Pancreas (tissue), 10 donors: ENCODE results near the gene HOXB5. TPM values are rescaled to one million over a fixed set of nuclear protein-coding genes. Genes with fewer than 3 reads are reported as not detected.

Experiments used
- ATAC-seq, 4 donors: fragments of 200-7000 bp; cut with Tn5 transposase; one replicate each; pipeline versions ENCODE4 v1.8.0 to v1.9.1; 2020; ENCODE audit warnings: mild to moderate bottlenecking in 4 of 4, moderate library complexity in 4 of 4
- DNase-seq, 6 donors: peaks; one replicate each; pipeline ENCODE4 v3.0.0-alpha.2; 2020
- FAIRE-seq: peaks from 2 replicates; lab custom pipeline; 2012; peaks lifted over from hg19 to GRCh38; lab: Jason Lieb, UNC
- H3K27ac ChIP-seq, 4 donors: fragments of 200-600 bp; sonication (generic); 1 replicate in 3 of 4; 2 replicates in 1 of 4; pipeline versions ENCODE4 v1.5.0 to v1.8.0; 2020
- H3K27me3 ChIP-seq, 4 donors: fragments of 200-600 bp; one replicate each; pipeline ENCODE4 v1.8.0; 2021
- H3K36me3 ChIP-seq, 3 donors: fragments of 200-600 bp; sonication (generic) in 1 of 3; one replicate each; pipeline versions ENCODE4 v1.5.0 to v1.8.0; 2020 to 2021
- H3K4me1 ChIP-seq, 3 donors: fragments of 200-600 bp; one replicate each; pipeline ENCODE4 v1.8.0; 2021
- H3K4me3 ChIP-seq, 4 donors: fragments of 200-600 bp; sonication (generic) in 2 of 4; one replicate each; pipeline versions ENCODE4 v1.5.0 to v1.8.0; 2020 to 2021
- H3K9me3 ChIP-seq, 4 donors: fragments of 200-600 bp; one replicate each; pipeline ENCODE4 v1.8.0; 2021
- WGBS, 2 donors: extraction: QIAGEN DNeasy Blood & Tissue Kit; methylation state at CpG; one replicate each; pipeline ENCODE4 v1.1.7; 2013; 5-methylcytosine and 5-hydroxymethylcytosine counted together
- intact Hi-C, 3 donors: fragments of 100-400 bp; cut with DNase I; formaldehyde crosslinking; loops; one replicate each; pipeline versions ENCODE4 v1.11.1 to v1.14.2; 2022
- polyA plus RNA-seq, 2 donors: library from polyadenylated mRNA; stranded (reverse); fragments of 200-250 nt; gene quantifications; one replicate each; pipeline ENCODE4 v1.2.3, GENCODE V29; 2013
- total RNA-seq, 6 donors: library from RNA; stranded (reverse); fragmentation: NEBNext Ultra II Directional in 4 of 6; extraction: Animal tissue kit (Norgen Biotek cat#: 25700) in 4 of 6; gene quantifications; one replicate each; pipeline versions ENCODE4 v1.2.1 to v1.2.4, GENCODE V29; 2021 to 2023
- TF ChIP-seq, protein P1 (sequence below), 4 donors: fragments of 200-600 bp; sonication (generic) in 3 of 4; IDR thresholded peaks; one replicate each; pipeline versions ENCODE4 v1.5.0 to v1.8.0; 2021; ENCODE audit warnings: antibody characterized with exemption in 4 of 4
- donor health status: healthy with polysubstance abuse.
- donor health status: DM: no; HTN: no; CAD: no; lungs with moderate emphysema.
- donor health status: DM: no; HTN: no; CAD: no.
- donor health status: control.
- donor health status: control.
- donor health status: Bipolar disorder and iron deficiency.
- donor health status: DM: yes; HTN: yes; CAD: no.
- donor health status: DM: no; HTN: no; CAD: no.
- donor health status: DM: no; HTN: no; CAD: no.
- donor health status: DM: yes; HTN: yes; CAD: no.

HOXB5 gene
- total and polyA plus RNA-seq, 8 donors = 0.19 to 1.0 (median 0.38) TPM

DNA sequence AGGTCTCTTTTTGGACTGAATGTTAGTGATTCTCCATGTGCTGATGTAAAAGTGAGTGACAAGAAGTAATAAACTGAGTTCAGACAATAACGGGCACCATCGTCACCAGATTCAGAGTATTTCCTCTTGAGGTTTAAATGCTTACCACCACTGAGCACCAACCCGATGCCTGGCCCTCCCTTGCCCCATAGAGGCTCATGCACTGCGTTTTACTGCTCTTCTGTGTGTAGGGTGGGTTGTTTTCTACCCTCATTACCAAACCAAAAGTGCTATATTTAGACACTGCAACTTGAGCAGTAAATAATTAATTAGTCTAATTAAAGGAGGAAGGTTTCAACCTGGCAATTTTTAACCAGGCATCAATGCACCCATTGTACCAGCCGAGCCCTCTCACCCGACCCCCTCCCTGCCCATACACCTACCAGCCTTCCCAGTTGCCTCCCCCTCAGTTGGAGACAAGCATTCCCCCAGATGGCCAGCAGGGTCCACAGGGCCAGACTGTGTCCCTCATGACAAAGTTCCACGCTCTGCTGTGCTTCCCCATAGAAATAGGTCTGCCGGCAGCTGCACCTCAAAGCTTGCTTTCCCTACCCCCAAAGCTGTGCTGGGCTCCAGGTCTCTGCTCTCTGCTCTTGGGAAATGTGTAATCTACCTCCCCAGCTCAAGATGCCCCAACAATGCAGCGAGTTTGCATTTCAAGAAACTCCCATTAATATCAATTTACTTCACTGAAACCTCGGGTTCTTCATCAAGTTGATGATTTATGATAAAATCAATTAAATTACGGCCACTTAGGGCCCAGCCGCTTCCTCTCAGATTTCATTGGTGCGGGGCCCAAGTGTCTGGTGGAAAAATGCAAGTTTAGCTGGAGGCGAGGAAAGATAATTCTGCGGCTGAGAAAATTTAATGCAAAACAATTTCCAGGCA, 31.4 kb downstream of the HOXB5 start:
- Histone ChIP-seq H3K4me1 (no peaks in the 10 kb centered on the region), H3K36me3 (no peaks in the 10 kb centered on the region), H3K27ac (no peak overlapping the region), H3K9me3 (no peaks in the 10 kb centered on the region), H3K4me3 (no peak overlapping the region), H3K27me3 (peaks cover 0 to 7% (median 0%) of the 10 kb centered on the region in 4 donors)
- no peak for FAIRE-seq
- TF ChIP-seq, protein P1, sequence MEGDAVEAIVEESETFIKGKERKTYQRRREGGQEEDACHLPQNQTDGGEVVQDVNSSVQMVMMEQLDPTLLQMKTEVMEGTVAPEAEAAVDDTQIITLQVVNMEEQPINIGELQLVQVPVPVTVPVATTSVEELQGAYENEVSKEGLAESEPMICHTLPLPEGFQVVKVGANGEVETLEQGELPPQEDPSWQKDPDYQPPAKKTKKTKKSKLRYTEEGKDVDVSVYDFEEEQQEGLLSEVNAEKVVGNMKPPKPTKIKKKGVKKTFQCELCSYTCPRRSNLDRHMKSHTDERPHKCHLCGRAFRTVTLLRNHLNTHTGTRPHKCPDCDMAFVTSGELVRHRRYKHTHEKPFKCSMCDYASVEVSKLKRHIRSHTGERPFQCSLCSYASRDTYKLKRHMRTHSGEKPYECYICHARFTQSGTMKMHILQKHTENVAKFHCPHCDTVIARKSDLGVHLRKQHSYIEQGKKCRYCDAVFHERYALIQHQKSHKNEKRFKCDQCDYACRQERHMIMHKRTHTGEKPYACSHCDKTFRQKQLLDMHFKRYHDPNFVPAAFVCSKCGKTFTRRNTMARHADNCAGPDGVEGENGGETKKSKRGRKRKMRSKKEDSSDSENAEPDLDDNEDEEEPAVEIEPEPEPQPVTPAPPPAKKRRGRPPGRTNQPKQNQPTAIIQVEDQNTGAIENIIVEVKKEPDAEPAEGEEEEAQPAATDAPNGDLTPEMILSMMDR (IDR thresholded peaks at IDR 0.05) = no peak
- intact Hi-C loops = no loop called here
- DNase-seq = no peak
- ATAC-seq = peak in 1 of 4 donors; percentile 57
- 34 to 38% methylated on average over 15 of the region's 15 CpGs for WGBS, 2 donors

- H3K9me3 ChIP-seq = no peaks in the 10 kb centered on the region
- TF ChIP-seq, protein P1 (IDR thresholded peaks at IDR 0.05) = no peak
- intact Hi-C loops = no loop called here
- H3K27ac ChIP-seq = no peak overlapping the region
- peaks cover 0 to 5% (median 0%) of the 10 kb centered on the region in 4 donors for H3K27me3 ChIP-seq
- no peaks in the 10 kb centered on the region for H3K4me1 ChIP-seq
- 67 to 68% methylated on average over 14 of the region's 14 CpGs for WGBS, 2 donors
- H3K36me3 ChIP-seq = no peaks in the 10 kb centered on the region
- no peak overlapping the region for H3K4me3 ChIP-seq
- FAIRE-seq = no peak
- ATAC-seq = no peak
- DNase-seq = peak in 1 of 6 donors; percentile 50
These were observed 33.5 kb downstream of the HOXB5 start for GRCh38 chr17:48559840-48560817.

DNA sequence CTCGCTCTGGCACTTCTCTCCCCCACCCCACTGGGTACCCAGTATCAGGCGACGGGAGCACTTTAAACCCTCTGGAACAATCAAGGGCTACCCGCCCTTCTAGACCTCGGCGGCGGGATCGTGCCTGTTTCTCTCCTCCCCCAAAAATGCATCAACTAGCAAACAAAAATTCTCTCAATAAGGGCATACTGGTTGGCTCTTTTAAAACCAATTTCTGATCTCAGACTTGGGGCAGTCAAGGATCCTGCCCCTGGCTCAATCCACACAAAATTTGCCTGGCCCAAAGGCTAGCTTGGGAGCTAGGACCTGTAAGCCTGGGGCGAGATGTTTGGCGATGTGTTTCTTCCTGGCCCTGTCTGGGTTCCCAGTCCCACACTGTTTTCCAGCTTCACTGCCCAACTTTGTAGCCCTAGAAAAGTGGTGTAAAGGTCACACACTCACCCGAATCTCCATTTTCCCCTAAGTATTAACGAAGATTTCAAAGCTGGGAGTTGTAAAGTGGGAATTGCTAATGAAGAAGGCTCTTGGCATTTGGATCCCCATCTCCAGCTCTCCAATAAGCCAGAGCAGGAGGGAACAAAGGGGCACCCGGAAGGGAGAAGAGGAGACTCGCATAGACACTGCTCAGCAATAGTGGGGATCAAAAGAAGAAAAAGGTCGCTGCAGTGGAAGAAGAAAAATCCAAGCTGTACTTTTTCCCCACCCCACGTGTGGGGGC, 34.3 kb downstream of the HOXB5 start:
- Histone ChIP-seq H3K36me3 (no peaks in the 10 kb centered on the region), H3K27ac (no peak overlapping the region), H3K4me1 (no peaks in the 10 kb centered on the region), H3K27me3 (peaks cover 0 to 6% (median 0%) of the 10 kb centered on the region in 4 donors), H3K9me3 (no peaks in the 10 kb centered on the region), H3K4me3 (no peak overlapping the region)
- DNase-seq (peak in 1 of 6 donors; percentile 29), FAIRE-seq (no peak), ATAC-seq (no peak)
- 61% methylated on average over 16 of the region's 16 CpGs for WGBS, 2 donors
- intact Hi-C loops = no loop called here
- TF ChIP-seq, protein P1 (IDR thresholded peaks at IDR 0.05) = no peak

DNA sequence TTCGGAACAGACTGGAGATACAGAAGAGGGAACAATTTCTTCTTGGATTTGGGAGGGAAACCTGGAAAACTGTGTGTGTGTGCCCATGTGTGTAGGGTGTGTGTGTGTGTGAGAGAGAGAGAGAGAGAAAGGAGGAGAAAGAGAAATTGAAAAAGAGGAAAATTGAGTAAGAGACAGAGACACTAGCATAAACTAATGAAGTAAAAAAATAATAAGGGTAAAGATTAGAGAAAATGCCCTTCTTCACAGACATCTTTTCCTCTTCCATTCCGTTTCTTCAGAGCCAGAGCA, 34.8 kb downstream of the HOXB5 start:
- no peaks in the 10 kb centered on the region for H3K4me1 ChIP-seq

More for the DNA sequence above, 34.8 kb downstream of the HOXB5 start:
- DNase-seq = no peak
- Histone ChIP-seq H3K9me3 (no peaks in the 10 kb centered on the region), H3K36me3 (no peaks in the 10 kb centered on the region), H3K27ac (no peak overlapping the region), H3K27me3 (peaks cover 0 to 11% (median 0%) of the 10 kb centered on the region in 4 donors), H3K4me3 (no peak overlapping the region)
- intact Hi-C loops = no loop called here
- TF ChIP-seq, protein P1 (IDR thresholded peaks at IDR 0.05) = no peak
- WGBS, 2 donors = 58 to 59% methylated on average over 2 of the region's 2 CpGs
- no peak for ATAC-seq
- FAIRE-seq = no peak
